Esophagus squamous epithelium (tissue), 4 donors: ENCODE results near the gene ANKRD11.

ENCODE experiments used
- POLR2A ChIP-seq, 4 donors: fragments of 450-650 bp; IDR thresholded peaks; one replicate each; pipeline ENCODE4 v1.6.1; 2017; ENCODE audit warnings: antibody characterized with exemption in 4 of 4, mild to moderate bottlenecking in 4 of 4, moderate library complexity in 3 of 4
- TF ChIP-seq, protein P1 (sequence below), 6 experiments: fragments of 450-650 bp in 4 of 6; fragments of 200-600 bp in 2 of 6; sonication (generic) in 2 of 6; IDR thresholded peaks; one replicate each; pipeline ENCODE4 v1.5.1; 2016 to 2019; ENCODE audit warnings: antibody characterized with exemption in 6 of 6, mild to moderate bottlenecking in 4 of 6, moderate library complexity in 4 of 6

GRCh38 chr16:89366561-89367537 lies 123.5 kb downstream of the ANKRD11 start:
- TF ChIP-seq, protein P1, sequence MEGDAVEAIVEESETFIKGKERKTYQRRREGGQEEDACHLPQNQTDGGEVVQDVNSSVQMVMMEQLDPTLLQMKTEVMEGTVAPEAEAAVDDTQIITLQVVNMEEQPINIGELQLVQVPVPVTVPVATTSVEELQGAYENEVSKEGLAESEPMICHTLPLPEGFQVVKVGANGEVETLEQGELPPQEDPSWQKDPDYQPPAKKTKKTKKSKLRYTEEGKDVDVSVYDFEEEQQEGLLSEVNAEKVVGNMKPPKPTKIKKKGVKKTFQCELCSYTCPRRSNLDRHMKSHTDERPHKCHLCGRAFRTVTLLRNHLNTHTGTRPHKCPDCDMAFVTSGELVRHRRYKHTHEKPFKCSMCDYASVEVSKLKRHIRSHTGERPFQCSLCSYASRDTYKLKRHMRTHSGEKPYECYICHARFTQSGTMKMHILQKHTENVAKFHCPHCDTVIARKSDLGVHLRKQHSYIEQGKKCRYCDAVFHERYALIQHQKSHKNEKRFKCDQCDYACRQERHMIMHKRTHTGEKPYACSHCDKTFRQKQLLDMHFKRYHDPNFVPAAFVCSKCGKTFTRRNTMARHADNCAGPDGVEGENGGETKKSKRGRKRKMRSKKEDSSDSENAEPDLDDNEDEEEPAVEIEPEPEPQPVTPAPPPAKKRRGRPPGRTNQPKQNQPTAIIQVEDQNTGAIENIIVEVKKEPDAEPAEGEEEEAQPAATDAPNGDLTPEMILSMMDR (IDR thresholded peaks at IDR 0.05), result no peak
- no peak for TF ChIP-seq POLR2A (IDR thresholded peaks at IDR 0.05)
